GM15510 (cell line): ENCODE data around the gene EGF.

Experiments
- POLR2A ChIP-seq: IDR thresholded peaks from 3 replicates; pipeline ENCODE4 v1.6.1; 2011; ENCODE audit warnings: borderline replicate concordance; ENCODE audit not compliant: insufficient read length; ENCODE audit errors: extremely low read depth

Gene EGF

DNA sequence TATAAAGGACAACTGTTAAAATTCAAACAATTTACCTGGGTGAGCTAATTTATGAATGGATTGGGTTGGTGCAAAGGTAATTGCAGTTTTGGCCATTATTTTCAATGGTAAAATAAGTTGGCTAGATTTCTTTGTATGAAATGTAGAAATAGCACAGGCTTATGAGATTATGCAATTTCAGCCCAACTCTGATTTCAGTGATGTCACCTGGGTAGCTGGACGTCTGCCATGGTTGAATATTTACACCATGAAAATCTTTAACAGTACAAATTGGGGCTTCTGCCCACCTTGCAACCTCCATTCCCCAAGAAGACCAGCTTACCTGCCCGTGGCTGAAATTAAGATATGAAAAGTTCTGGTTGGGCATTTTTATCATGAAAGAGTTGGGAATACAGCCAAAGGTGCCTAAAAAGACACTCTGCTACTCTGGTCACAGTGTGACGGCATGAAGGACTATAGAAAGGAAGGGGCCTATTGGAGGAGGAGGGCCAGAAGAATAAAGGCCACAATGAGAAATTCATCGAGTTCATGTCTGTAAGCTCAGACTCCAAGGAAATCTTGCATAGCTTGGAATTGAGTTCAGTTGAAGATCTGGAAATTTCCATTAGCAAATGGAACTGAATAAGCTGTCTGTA, 29.7 kb downstream of the EGF start:
- no peak for TF ChIP-seq POLR2A

- no peak for TF ChIP-seq POLR2A
Measured at GRCh38 chr4:109943745-109944144, 31.1 kb downstream of the EGF start.

- no peak for TF ChIP-seq POLR2A
Measured at GRCh38 chr4:109944591-109944990, 31.9 kb downstream of the EGF start.

GRCh38 chr4:109945056-109945455, 32.4 kb downstream of the EGF start:
- TF ChIP-seq POLR2A = no peak

DNA sequence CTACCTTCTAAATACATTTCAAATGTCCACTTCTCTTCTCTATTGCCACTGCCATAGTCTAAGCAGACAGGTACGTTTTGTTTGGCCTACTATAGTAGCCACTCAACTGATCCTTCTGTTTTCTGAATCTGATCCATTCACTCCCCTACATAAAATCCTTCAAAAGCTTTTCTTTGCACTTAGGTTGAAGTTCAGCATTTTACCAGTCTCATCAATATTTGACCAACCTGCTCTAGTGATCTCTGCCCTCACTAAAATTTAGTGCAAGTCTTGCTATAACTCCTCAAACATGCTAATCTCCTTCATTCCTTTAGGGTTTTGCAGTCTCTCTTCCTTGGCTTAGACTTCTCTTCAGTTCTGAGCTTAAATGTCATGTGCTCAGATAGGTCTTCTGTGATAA, 33.4 kb downstream of the EGF start:
- TF ChIP-seq POLR2A = no peak

- no peak for TF ChIP-seq POLR2A
Measured at GRCh38 chr4:109947457-109947856, 34.8 kb downstream of the EGF start.

- TF ChIP-seq POLR2A = no peak
Measured at GRCh38 chr4:109947918-109948317, 35.2 kb downstream of the EGF start.

GRCh38 chr4:109952612-109953011, 39.9 kb downstream of the EGF start:
- no peak for TF ChIP-seq POLR2A

- TF ChIP-seq POLR2A = no peak
Measured at GRCh38 chr4:109953556-109953955, 40.9 kb downstream of the EGF start.

DNA sequence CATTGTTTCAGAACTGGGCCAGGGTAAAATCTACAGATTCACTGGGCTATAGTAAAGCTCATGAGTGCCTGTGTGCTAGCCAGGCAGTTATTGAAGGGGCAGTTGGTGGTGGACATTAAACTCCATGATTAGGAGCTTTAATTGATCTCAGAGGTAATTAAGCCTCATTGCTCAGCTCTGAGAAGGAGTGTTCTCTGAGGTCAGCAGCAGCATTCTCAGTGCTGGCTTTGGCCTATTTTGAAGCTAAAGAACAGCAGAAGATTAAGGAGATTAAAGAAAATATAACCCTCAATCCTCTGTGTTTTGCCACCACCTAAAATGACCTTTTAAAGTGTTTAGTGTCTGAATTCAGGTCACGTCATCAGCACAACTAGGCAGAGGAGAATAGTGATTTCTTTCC, 42.5 kb downstream of the EGF start:
- no peak for TF ChIP-seq POLR2A

GRCh38 chr4:109957227-109957626, 44.5 kb downstream of the EGF start:
- no peak for TF ChIP-seq POLR2A

DNA sequence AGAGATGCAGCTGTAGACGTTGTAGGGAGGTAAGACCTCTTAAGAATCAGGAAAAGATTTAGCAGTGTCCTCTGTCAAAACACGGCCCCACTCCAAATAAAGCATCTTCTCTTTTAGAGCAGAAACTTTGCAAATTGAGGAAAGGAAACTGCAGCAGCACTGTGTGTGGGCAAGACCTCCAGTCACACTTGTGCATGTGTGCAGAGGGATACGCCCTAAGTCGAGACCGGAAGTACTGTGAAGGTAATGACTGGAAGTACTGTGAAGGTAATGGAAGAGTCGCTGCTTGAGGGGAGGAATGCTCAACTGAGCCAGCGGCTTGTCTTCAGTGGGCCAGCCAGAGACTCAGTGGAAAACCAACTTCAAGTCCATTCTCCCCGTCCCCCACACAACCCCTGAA, 46.5 kb downstream of the EGF start:
- no peak for TF ChIP-seq POLR2A

- no peak for TF ChIP-seq POLR2A
Measured at GRCh38 chr4:109962401-109962800, 49.7 kb downstream of the EGF start.

DNA sequence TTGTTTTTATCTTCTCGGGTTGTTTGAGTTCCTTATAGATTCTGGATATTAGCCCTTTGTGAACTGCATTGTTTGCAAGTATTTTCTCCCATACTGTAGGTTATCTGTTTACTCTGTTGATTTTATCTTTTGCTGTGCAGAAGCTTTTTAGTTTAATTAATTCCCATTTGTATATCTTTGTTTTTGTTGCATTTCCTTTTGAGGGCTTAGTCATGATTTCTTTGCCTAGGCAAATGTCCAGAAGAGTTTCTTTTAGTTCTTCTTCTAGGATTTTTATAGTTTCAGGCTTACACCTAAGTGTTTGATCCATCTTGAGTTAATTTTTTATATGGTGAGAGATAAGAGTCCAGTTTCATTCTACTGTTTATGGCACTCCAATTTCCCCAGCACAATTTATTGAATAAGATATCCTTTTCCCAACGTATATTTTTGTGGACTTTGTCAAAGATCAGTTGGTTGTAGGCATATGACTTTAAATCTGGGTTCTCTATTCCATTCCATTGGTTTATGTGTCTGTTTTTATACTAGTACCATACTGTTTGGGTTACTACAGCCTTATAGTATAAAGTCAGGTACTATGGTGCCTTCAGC, 54.3 kb downstream of the EGF start:
- TF ChIP-seq POLR2A = no peak

DNA sequence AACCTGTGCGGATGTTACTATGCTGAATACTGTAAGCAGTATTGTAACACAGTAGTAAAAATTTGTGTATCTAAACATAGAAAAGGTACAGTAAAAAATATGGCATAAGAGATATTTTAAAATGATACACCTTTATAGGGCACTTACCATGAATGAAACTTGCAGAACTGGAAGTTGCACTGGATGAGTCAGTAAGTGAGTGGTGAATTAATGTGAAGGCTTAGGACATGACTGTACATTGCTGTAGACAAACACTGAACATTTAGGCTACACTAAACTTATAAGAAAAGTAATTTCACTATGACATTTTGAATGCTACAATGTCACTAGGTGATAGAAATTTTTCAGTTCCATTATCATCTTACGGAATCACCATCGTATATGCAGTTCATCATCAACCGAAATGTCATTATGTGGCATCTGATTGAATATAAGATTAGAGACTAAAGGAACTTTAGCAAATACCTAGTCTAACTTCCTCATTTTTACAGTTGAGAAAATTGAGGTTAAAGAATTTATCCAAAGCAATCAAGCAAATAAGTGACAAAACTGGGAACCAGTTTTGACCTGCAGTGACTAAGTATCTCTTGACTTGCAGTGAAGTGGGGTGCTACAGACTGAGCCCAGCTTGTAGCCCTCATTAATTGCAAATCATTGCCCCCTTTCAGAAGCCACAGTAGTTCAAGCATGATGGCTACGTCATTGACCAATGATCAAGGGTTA, 55.3 kb downstream of the EGF start:
- no peak for TF ChIP-seq POLR2A

DNA sequence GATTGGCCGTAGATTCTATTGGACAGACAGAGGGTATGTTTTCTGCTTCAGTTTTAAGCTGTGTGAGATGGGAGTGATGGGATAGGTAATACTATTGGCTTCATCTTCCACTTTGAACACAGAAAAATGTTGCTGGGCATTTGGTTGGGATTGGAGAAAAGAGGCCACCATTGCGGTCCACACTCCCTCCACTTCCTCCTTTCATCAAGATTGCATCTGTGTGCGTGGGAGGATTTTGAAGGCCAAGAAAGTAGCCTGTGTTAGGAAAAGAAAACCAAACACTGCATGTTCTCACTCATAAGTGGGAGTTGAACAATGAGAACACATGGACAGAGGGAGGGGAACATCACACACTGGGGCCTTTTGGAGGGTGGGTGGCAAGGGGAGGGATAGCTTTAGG, 56.4 kb downstream of the EGF start:
- no peak for TF ChIP-seq POLR2A

- TF ChIP-seq POLR2A = no peak
Measured at GRCh38 chr4:109969919-109970318, 57.2 kb downstream of the EGF start.
